Umbilical cord (tissue), 2 donors: Measurements from ENCODE around the gene FLNA. TPM values are rescaled to one million over a fixed set of nuclear protein-coding genes. Genes with fewer than 3 reads are reported as not detected.
A peak's percentile ranks its signal among the peaks of the same experiment; 100 is the strongest.
"Not testable (repeated sequence)": the region's sequence is repeated elsewhere in the genome, so short reads cannot be mapped to it uniquely, and the experiment has no call there.

Source experiments
- DNase-seq: peaks from one replicate; pipeline ENCODE4 v3.0.0-alpha.2; 2015; ENCODE audit warnings: low spot score
- total RNA-seq: library from RNA; depleted of rRNA; stranded (reverse); fragments of >200 nt; gene quantifications from one replicate; pipeline ENCODE4 v1.2.3, GENCODE V29; 2014; ENCODE audit warnings: low replicate concordance; ENCODE audit not compliant: insufficient read depth

FLNA gene
- total RNA-seq, 1 donor from 2014 or later, result 4,615 TPM

- not testable (repeated sequence) for DNase-seq
Measured at GRCh38 chrX:154343063-154343462, 31.4 kb downstream of the FLNA start.

- not testable (repeated sequence) for DNase-seq
Measured at GRCh38 chrX:154341399-154342298, 32.8 kb downstream of the FLNA start.

- DNase-seq, result no peak
Measured at GRCh38 chrX:154334496-154334895, 39.9 kb downstream of the FLNA start.

- DNase-seq, result no peak
Measured at GRCh38 chrX:154333837-154334271, 40.6 kb downstream of the FLNA start.

- DNase-seq, result no peak
Measured at GRCh38 chrX:154333116-154333515, 41.3 kb downstream of the FLNA start.

- DNase-seq, result no peak
Measured at GRCh38 chrX:154332561-154332960, 41.9 kb downstream of the FLNA start.

GRCh38 chrX:154329294-154329693, 45.1 kb downstream of the FLNA start:
- no peak for DNase-seq

- DNase-seq, result no peak
Measured at GRCh38 chrX:154328646-154329045, 45.8 kb downstream of the FLNA start.

- peak; percentile 25 for DNase-seq
Measured at GRCh38 chrX:154327038-154327820, 47.2 kb downstream of the FLNA start.

- DNase-seq, result no peak
Measured at GRCh38 chrX:154325541-154325940, 48.9 kb downstream of the FLNA start.

GRCh38 chrX:154323537-154323936, 50.9 kb downstream of the FLNA start:
- no peak for DNase-seq

GRCh38 chrX:154322890-154323289, 51.5 kb downstream of the FLNA start:
- DNase-seq, result no peak

- no peak for DNase-seq
Measured at GRCh38 chrX:154321594-154321993, 52.8 kb downstream of the FLNA start.

- no peak for DNase-seq
Measured at GRCh38 chrX:154321152-154321551, 53.3 kb downstream of the FLNA start.

GRCh38 chrX:154320406-154320805, 54.0 kb downstream of the FLNA start:
- DNase-seq, result no peak

- peak; percentile 26 for DNase-seq
Measured at GRCh38 chrX:154317391-154317995, 56.9 kb downstream of the FLNA start.

GRCh38 chrX:154315416-154315815, 59.0 kb downstream of the FLNA start:
- no peak for DNase-seq

- no peak for DNase-seq
Measured at GRCh38 chrX:154313147-154313546, 61.3 kb downstream of the FLNA start.

- no peak for DNase-seq
Measured at GRCh38 chrX:154312116-154312515, 62.3 kb downstream of the FLNA start.

GRCh38 chrX:154310616-154311536, 63.6 kb downstream of the FLNA start:
- DNase-seq, result peak; percentile 69
